GM18498 (cell line): ENCODE data around the gene MORN2.

Experiments
- ATAC-seq: cut with Tn5 transposase; IDR thresholded peaks from one replicate; pipeline ENCODE4 v1.9.1; 2021; ENCODE audit warnings: mild to moderate bottlenecking, moderate library complexity; ENCODE audit not compliant: unreplicated experiment

MORN2 gene

DNA sequence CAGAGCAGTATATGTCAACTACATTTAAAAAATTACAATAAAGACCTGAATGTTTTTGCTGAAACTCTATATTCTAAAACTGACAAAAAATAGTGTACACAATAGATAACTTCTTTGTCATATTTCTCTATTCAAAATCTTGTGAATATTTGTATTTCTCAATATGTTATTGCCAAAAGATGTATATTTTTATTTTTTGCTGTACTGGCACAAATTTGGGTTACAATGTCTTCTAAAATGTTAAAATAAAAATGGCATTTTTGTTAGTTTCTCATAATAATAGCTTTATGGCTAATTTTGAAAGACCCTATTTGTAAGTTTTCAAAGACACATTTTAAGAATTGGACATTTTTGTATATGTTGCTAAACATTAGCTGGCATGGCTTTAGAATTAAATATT lies 13.3 kb downstream of the MORN2 start:
- ATAC-seq = no peak

DNA sequence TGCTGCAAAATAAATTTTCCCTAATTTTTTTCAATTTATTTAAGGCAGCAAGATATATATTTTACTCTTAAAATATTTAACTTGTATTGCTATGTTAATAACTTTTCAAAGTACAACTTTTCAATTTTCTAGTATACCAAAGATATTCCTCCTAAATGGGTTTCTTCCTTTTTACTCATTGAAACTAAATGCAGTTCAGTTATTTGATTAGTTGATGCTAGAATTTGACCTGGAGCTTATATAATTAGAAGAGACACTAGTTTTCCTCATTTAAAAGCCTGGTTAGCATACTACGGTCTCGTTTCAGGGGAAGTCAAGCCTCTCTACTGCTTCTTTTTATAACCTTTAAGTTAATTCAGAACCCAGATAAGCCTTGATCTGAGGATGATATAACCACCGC lies 13.8 kb downstream of the MORN2 start, which contains the start of gene ARHGEF33:
Gene ARHGEF33, plus strand, starts transcription at position 301 of the 400 bp plus-strand sequence. CDS start 29,573 bp downstream, outside the sequence.
- no peak for ATAC-seq

DNA sequence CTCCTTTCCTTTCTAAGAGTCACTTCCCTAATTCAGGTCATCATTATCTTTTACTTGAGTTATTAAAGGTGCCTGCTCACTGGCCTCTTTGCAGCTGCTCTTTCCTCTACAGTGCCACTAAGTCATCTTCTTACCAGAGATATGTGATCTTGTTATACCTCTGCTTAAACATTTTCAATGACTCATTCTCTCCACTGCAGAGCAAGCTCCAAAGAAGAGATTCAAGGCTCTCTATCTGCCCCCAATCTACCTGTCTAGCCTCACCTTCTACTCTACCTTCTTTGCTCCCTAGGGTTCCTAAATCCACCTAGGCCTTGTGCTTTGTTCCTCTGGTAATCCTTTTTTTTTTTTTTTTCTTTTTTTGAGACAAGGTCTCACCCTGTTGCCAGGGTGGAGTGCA lies 17.0 kb downstream of the MORN2 start:
- ATAC-seq = no peak

DNA sequence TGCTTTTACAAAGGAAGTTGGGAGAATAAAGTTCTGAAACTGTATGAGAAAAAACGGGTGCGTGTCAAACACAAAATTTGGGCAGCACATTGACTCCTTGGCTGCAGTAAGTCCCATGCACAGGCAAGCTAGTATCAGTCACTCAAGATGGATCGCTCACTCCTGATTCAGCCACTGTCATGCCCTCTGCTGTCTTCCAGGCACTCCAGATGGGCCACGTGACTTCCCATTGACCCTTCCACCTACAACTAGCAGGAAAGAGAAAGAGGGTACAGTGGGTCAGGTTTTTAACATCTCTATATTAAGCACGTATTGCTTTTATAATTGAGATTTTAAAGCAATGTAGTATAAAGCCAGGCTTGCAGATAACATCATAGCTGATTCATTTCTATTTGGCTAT lies 22.5 kb downstream of the MORN2 start:
- no peak for ATAC-seq

DNA sequence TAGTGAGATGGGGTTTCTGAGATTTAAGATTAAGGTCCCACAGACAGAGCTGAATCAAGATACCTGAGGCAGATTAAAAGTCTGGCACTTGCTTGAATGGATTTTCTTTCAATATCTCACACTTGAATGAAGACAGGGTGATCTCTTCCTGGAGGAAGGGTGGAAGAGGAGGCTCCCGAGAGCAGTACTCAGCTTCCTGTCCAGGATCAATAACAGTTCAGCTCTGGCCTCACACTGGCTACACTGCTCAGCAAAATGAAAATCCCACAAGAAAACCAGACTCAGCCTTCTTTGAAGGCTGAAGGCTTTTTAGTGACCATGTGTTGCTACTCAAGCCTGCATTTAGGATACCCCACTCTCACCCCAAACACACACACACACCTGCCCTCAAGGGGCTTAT lies 24.9 kb downstream of the MORN2 start:
- ATAC-seq = no peak

DNA sequence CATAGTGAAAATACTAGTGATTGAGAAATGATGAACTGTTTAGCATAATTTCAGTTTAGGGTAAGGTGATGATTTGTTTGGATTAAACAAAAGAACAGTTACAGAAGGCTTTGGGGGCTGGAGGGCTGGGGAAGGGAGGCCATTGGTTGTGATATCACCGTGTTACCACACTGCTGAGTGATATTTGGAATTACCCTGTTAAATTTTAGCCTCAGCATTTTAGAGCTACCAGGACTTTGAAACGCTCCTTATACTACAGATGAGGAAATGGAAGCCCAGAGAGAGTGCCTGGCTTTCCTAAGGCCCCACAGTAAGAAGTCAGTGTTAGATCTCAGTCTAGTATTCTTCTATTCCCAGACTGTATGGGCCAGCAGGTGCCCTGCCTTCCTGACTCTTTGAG lies 29.5 kb downstream of the MORN2 start:
- no peak for ATAC-seq

DNA sequence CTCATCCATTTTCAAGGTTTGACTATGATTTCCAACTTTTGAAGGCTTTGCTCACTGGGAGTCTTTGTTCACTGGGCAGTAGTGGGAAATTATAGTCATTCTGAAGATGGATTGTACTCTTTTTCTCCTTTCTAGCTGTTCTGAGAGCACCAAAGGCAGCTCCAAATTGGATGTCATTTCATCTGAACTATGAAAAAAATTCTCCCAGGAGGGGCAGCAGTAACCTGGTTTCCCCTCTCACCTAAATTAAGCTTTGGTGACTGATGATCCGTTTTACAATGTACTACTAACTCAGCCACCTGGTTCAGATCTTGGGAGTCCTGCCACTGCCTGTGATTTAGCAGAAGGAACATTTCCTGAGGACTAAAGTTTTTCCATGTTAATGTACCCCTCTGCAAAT lies 31.5 kb downstream of the MORN2 start:
- ATAC-seq = no peak

DNA sequence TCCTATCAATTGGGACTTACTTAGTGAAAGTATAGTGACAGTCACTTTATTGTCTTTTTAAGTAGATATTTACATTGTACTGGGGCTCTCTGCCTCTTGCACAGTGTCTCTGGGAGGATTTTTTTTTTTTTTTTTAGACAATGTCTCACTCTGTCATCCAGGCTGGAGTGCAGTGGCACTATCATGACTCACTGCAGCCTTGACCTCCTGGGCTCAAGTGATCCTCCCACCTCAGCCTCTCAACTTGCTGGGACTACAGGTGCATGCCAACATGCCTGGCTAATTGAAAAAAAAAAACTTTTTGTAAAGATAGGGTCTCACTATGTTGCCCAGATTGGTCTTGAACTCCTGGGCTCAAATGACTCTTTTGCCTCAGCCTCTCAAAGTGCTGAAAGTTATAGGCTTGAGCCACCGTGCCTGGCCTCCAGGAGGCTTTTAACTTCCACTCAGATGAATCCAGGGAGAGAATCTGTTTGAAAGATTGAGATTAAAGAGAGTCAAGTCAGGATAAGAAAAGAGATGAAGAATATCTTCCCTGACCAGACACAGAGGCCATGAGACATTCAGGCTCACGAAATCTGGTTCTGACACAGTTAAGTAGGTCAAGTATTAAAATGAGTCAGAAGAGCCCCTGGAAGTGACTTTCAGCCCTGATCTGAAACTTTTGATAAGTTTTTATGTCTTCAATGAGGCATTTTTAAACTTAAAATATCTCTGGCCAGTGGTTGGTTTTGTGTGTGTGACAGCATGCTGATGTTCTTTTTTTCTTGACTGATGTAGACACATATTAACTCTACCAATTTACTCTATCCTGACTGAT lies 32.2 kb downstream of the MORN2 start:
- peak; percentile 90 for ATAC-seq

DNA sequence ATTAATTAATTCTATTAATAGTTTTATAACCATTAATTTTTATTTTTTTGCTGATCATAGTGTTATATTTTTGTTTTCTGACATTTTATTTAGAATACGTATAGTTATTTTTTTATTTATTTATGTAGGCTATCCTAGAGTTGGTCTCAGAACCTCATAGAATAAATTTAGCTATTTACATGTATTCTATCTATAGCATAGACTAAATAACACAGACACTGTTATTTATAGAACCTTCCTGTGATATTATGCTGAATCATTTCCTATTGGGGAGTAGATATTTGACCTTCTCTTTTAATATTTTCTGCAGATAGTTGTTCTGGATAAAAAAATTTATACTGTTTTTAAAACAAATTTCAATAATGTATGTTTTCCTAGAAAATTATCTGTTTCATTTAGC lies 34.1 kb downstream of the MORN2 start:
- ATAC-seq = no peak

DNA sequence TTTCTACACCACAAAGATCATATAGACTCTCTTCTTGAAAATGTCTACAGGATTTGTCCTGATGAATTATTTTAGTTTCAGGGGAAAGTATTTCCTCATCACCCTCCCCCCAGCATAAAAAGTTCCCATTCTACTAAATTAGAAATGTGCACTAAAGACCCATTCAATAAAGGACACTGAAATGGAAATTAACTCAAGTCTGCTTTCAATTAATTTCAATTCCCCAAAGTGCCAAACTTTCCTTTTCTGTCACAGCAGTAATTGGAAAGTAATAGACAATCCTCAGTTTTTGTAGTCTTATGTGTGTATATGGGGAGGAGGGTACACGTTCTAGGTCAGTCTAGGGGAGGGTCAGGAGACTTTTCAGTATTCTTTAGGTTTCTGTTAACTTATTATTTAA lies 35.4 kb downstream of the MORN2 start:
- ATAC-seq = no peak

DNA sequence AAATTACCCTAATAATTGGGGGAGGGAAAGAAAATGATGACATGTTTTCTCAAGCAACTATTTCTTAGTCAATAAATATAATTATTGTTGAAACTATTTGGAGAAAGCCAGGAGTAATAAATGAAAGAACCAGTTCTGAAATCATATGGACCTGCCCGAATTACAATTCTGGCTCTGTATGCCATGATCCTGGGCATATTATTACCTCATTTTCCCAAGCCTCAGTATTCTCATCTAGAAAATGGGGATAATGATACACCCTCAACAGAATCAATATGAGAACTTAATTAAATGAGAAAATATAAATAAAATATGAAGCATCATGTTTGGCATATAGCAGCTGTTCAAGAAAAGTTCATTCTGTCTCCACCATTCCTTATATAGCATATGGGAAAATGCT lies 36.8 kb downstream of the MORN2 start:
- ATAC-seq = no peak

DNA sequence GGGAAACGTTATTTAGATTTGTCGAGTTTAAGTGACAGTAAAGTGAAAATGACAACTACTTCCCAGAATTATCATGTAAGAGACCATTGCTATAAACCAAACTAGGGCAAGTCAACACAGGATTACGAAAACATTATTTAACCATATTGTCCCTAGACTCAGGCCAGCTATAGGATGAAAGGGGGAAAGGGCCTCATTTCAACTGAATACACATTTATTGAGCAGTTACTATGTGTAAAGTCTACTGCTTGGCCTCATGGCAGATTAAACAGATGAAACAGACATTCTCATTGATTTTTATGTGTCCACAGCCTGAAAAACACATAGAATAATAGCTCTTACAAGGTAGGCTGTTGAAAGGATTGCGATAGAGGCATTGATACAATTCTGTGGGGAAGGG lies 46.6 kb downstream of the MORN2 start:
- ATAC-seq = no peak

DNA sequence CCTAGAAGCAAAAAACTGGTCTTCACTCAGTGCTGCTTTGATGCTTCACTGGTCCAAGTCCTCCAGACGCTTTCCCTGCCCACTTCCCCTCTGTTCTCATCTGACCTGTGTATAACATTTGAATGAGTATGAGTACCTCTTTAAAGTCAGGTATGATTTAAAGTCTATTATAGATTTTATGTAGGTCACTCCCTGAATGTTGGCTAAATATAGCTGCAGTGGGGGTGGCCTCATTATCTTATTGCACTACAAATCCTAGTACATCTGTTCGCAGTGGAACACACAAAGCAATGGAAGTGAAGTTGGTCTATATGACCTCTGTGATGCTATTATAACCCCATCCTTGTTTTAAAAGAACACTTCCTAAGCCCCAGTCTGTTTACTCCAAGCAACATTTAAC lies 47.1 kb downstream of the MORN2 start:
- ATAC-seq = no peak

DNA sequence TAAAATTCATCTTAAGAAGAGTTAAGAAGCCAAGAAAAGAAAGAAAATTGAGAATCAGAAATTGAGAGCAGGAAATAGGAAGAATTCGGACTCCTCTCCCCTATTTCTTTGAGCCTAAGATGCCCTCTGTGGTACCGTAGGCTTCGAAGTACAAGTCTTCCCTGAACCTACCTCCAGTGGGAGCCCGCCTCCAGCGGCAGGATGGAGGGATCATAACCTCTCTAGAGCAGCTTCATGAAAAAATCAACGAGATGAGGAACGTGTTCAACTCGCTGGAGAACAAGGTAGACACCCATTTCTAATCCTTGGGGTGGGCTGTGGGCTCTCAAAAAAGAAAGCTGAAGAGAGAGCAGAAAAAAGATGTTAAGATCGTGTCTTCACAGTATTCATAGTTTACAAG lies 50.2 kb downstream of the MORN2 start:
- no peak for ATAC-seq

DNA sequence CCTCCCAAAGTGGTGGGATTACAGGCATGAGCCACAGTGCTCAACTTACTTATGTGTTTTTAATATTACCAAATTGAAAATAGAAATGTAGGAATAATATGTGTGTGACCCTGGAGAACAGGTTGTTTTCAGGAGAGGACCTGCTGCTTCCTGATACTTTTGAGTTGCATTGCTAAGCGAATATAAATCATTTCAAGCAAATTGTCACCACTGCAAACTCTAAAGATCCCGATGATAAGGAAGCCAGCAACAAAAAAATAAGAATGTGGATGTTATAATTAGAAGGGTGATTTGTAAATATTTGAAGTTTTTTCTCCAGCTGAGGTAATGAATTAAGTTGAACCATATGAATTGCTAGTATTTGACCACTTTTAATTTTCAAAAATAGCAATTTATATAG lies 54.8 kb downstream of the MORN2 start:
- no peak for ATAC-seq
